Measurements from ENCODE around the gene CDC23. TPM values are rescaled to one million over a fixed set of nuclear protein-coding genes. Genes with fewer than 3 reads are reported as not detected.

Gene CDC23
- total RNA-seq, 1 experiment from 2014 or later = 26.1 TPM

DNA sequence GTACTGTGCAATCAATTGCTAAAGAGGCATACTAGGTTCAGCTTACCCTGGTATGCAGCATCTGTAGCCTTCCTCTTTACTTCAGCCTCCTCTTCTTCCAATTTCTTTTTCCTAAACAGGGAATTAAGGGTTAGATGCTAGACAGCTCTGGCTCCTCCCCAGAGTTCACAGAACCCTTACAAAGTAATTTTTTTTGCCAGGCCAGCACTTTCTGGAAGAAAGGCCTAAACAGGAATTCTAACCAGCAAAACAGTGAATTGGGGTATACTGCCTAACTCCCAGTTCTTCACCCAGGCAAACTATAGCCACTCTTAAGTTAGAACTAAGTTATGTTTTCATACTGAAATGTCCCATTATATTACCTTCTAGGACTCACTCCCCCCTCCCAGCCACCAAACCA is 42.8 kb downstream of the CDC23 start:
- no peaks in the 10 kb centered on the region for H4K20me1 ChIP-seq (ENCODE audit: low read length)
- H3K4me3 ChIP-seq (ENCODE audit: low read length) = no peak overlapping the region
- H3F3A ChIP-seq (ENCODE audit: low read length, unreplicated experiment) = no peaks in the 10 kb centered on the region
- no peaks in the 10 kb centered on the region for H3K79me2 ChIP-seq (ENCODE audit: low read length)
- BruUV-seq (replicated peaks) = no TSS peak
- no peak overlapping the region for H2AFZ ChIP-seq (ENCODE audit: low read length)
- intact Hi-C loops (cut with micrococcal nuclease) = no loop called here
- no peak for TF ChIP-seq EZH2 (IDR thresholded peaks at IDR 0.05; ENCODE audit: low read length, unreplicated experiment)
- TF ChIP-seq, protein P1, sequence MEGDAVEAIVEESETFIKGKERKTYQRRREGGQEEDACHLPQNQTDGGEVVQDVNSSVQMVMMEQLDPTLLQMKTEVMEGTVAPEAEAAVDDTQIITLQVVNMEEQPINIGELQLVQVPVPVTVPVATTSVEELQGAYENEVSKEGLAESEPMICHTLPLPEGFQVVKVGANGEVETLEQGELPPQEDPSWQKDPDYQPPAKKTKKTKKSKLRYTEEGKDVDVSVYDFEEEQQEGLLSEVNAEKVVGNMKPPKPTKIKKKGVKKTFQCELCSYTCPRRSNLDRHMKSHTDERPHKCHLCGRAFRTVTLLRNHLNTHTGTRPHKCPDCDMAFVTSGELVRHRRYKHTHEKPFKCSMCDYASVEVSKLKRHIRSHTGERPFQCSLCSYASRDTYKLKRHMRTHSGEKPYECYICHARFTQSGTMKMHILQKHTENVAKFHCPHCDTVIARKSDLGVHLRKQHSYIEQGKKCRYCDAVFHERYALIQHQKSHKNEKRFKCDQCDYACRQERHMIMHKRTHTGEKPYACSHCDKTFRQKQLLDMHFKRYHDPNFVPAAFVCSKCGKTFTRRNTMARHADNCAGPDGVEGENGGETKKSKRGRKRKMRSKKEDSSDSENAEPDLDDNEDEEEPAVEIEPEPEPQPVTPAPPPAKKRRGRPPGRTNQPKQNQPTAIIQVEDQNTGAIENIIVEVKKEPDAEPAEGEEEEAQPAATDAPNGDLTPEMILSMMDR (conservative IDR thresholded peaks at IDR 0.05; ENCODE audit: low read depth, low read length) = no peak
- no peak for TF ChIP-seq EZH2phosphoT487 (IDR thresholded peaks at IDR 0.05; ENCODE audit: borderline replicate concordance, low read length)
- POLR2A ChIA-PET (ENCODE audit: unreplicated experiment) = no interaction called here
- H3K9me2 ChIP-seq (replicated peaks; ENCODE audit: low read length) = no peaks in the 10 kb centered on the region
- no peaks in the 10 kb centered on the region for H3K27me3 ChIP-seq (ENCODE audit: low read length)
- H3K4me1 ChIP-seq (ENCODE audit: insufficient read depth, low read length) = no peaks in the 10 kb centered on the region
- DNase-seq (no peak), ATAC-seq (no peak)
- H3K36me3 ChIP-seq (ENCODE audit: low read depth, low read length) = peaks cover 53% of the 10 kb centered on the region
- no peaks in the 10 kb centered on the region for H3K9me3 ChIP-seq (ENCODE audit: low read length)
- no peak overlapping the region for H3K27ac ChIP-seq (ENCODE audit: low read length)
- H3K9ac ChIP-seq (ENCODE audit: low read length) = no peak overlapping the region
- no peak overlapping the region for H3K4me2 ChIP-seq (ENCODE audit: low read length)
- CTCF ChIA-PET = no interaction called here

- H3K36me3 ChIP-seq (ENCODE audit: low read depth, low read length) = peaks cover 64% of the 10 kb centered on the region
- no peaks in the 10 kb centered on the region for H4K20me1 ChIP-seq (ENCODE audit: low read length)
- H3K9me3 ChIP-seq (ENCODE audit: low read length) = no peaks in the 10 kb centered on the region
- H3K4me2 ChIP-seq (ENCODE audit: low read length) = no peak overlapping the region
- no peak for TF ChIP-seq EZH2 (IDR thresholded peaks at IDR 0.05; ENCODE audit: low read length, unreplicated experiment)
- TF ChIP-seq EZH2phosphoT487 (IDR thresholded peaks at IDR 0.05; ENCODE audit: borderline replicate concordance, low read length) = no peak
- TF ChIP-seq, protein P1 (conservative IDR thresholded peaks at IDR 0.05; ENCODE audit: low read depth, low read length) = no peak
- ATAC-seq (no peak), DNase-seq (no peak)
- H3K79me2 ChIP-seq (ENCODE audit: low read length) = no peaks in the 10 kb centered on the region
- CTCF ChIA-PET = no interaction called here
- no peaks in the 10 kb centered on the region for H3F3A ChIP-seq (ENCODE audit: low read length, unreplicated experiment)
- no peaks in the 10 kb centered on the region for H3K27me3 ChIP-seq (ENCODE audit: low read length)
- POLR2A ChIA-PET (ENCODE audit: unreplicated experiment) = no interaction called here
- no TSS peak for BruUV-seq (replicated peaks)
- intact Hi-C loops (cut with micrococcal nuclease) = no loop called here
- H2AFZ ChIP-seq (ENCODE audit: low read length) = no peak overlapping the region
- no peak overlapping the region for H3K27ac ChIP-seq (ENCODE audit: low read length)
- H3K9me2 ChIP-seq (replicated peaks; ENCODE audit: low read length) = no peaks in the 10 kb centered on the region
- no peak overlapping the region for H3K9ac ChIP-seq (ENCODE audit: low read length)
- H3K4me3 ChIP-seq (ENCODE audit: low read length) = no peak overlapping the region
- H3K4me1 ChIP-seq (ENCODE audit: insufficient read depth, low read length) = no peaks in the 10 kb centered on the region
Measured at GRCh38 chr5:138169124-138169523, 44.0 kb downstream of the CDC23 start.

DNA sequence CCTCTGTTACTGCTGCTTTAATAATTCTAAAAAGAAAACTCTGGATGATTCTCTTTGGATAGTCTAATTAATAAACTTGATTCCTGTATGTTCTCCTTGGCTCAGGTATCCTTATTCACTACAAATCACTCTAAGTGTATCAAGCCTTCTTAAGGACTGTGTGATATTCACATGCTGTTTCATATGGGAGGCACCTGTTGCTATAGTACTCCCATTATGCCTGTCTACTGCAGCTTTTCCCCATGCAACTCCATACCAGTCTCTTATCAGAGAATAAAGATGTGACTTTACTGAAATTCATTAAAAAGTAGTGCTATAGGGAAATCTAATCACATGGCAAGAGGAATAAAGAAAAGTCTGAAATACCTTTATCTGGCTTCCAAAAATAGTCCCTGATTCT is 49.4 kb downstream of the CDC23 start:
- Histone ChIP-seq H4K20me1 (ENCODE audit: low read length) (no peaks in the 10 kb centered on the region), H2AFZ (ENCODE audit: low read length) (no peak overlapping the region), H3K27me3 (ENCODE audit: low read length) (no peaks in the 10 kb centered on the region), H3K4me3 (ENCODE audit: low read length) (no peak overlapping the region), H3K9ac (ENCODE audit: low read length) (no peak overlapping the region), H3F3A (ENCODE audit: low read length, unreplicated experiment) (no peaks in the 10 kb centered on the region), H3K27ac (ENCODE audit: low read length) (no peak overlapping the region), H3K9me2 (replicated peaks; ENCODE audit: low read length) (no peaks in the 10 kb centered on the region), H3K4me1 (ENCODE audit: insufficient read depth, low read length) (no peaks in the 10 kb centered on the region), H3K4me2 (ENCODE audit: low read length) (no peak overlapping the region), H3K36me3 (ENCODE audit: low read depth, low read length) (peaks cover 68% of the 10 kb centered on the region), H3K79me2 (ENCODE audit: low read length) (no peaks in the 10 kb centered on the region), H3K9me3 (ENCODE audit: low read length) (no peaks in the 10 kb centered on the region)
- DNase-seq (no peak), ATAC-seq (no peak)
- TF ChIP-seq, protein P1 (conservative IDR thresholded peaks at IDR 0.05; ENCODE audit: low read depth, low read length) = no peak
- no peak for TF ChIP-seq EZH2 (IDR thresholded peaks at IDR 0.05; ENCODE audit: low read length, unreplicated experiment)
- no peak for TF ChIP-seq EZH2phosphoT487 (IDR thresholded peaks at IDR 0.05; ENCODE audit: borderline replicate concordance, low read length)
- ChIA-PET CTCF (no interaction called here), POLR2A (ENCODE audit: unreplicated experiment) (no interaction called here)
- BruUV-seq (replicated peaks) = no TSS peak
- intact Hi-C loops (cut with micrococcal nuclease) = no loop called here
